ENCODE measurements around the gene TRMT13. TPM values are rescaled to one million over a fixed set of nuclear protein-coding genes. Genes with fewer than 3 reads are reported as not detected.

TRMT13 gene
- polyA plus RNA-seq, 1 experiment = 17.9 TPM

DNA sequence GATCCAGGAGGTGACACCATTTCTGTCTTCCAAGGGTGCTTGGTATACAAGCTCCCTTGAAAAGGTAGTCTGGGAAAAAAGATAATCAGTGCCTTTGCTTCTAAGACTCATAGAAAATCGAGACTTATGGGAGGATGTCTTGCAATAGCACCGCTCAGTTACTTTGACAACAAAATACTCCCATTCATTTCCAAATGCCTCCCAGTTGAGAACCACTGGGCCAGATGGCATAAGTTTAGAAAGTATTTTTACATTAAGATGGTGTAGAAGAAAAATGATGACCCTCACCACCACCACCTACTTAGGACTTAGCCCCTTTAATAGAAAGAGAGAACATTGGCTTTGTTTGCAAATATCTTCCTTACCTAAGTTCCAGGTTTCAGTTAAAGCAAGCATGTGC lies 4.6 kb downstream of the TRMT13 start:
- Histone ChIP-seq H3K27ac (ENCODE audit: low read depth, low read length) (no peak overlapping the region), H3K4me3 (ENCODE audit: low read depth, low read length) (no peak overlapping the region), H3K9me3 (ENCODE audit: control insufficient read depth, insufficient read depth, low read length) (no peaks in the 10 kb centered on the region; the same call in 1 of the 2 replicates), H3K27me3 (ENCODE audit: control insufficient read depth, insufficient read depth, low read length) (no peaks in the 10 kb centered on the region)
- ChIA-PET POLR2A (interaction anchor here (0.6 kb wide), 1 partner anchor 122 kb away, joined by 3 read pairs; no protein-coding TSS in a partner anchor), CTCF (no interaction called here)
- DNase-seq (ENCODE audit: low read depth, low spot score) = no peak
- TF ChIP-seq CTCF (IDR thresholded peaks at IDR 0.05; ENCODE audit: low read depth, low read length) = no peak

DNA sequence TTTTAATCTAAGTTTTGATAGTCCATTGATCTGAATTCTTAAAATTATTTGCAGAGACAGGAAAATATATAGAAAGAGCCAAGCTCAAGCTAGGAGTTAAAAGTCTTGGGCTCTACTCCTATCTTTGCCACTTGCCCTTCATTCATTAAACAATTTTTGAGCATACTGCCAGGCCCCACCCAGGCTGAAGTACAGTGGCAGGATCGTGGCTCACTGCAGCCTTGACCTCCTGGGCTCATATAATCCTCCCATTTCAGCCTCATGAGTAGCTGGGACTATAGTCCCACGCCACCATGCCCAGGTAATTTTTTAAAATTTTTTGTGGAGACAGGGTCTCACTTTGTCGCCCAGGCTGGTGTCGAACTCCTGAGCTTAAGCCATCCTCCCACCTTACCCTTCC lies 8.2 kb downstream of the TRMT13 start:
- no peaks in the 10 kb centered on the region for H3K9me3 ChIP-seq (ENCODE audit: control insufficient read depth, insufficient read depth, low read length)
- ChIA-PET CTCF (no interaction called here), POLR2A (no interaction called here)
- H3K27ac ChIP-seq (ENCODE audit: low read depth, low read length) = no peak overlapping the region
- H3K27me3 ChIP-seq (ENCODE audit: control insufficient read depth, insufficient read depth, low read length) = no peaks in the 10 kb centered on the region
- DNase-seq (ENCODE audit: low read depth, low spot score) = no peak
- H3K4me3 ChIP-seq (ENCODE audit: low read depth, low read length) = no peak overlapping the region
- TF ChIP-seq CTCF (IDR thresholded peaks at IDR 0.05; ENCODE audit: low read depth, low read length) = no peak

DNA sequence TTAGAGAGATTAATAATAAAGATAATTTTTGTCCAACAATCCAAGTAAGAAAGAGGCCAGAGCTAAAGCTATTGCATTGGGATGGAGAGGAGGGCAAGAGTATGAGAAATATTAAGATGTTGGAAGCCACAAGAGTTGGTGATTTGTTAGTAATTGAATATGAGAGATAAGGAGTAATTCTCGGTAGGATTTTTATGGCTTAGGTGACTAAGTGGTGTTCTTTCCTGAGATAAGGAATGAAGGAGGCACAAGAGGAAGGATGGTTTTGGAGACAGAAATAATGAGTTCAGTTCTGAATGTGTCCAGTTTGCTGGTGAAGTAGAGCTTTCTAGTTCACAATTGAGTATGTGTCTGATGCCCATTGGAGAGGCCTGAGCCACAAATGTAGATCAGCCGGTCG lies 9.4 kb downstream of the TRMT13 start:
- Histone ChIP-seq H3K4me3 (ENCODE audit: low read depth, low read length) (no peak overlapping the region), H3K27me3 (ENCODE audit: control insufficient read depth, insufficient read depth, low read length) (no peaks in the 10 kb centered on the region), H3K27ac (ENCODE audit: low read depth, low read length) (no peak overlapping the region), H3K9me3 (ENCODE audit: control insufficient read depth, insufficient read depth, low read length) (no peaks in the 10 kb centered on the region)
- CTCF ChIA-PET = interaction anchor here (1.2 kb wide), 1 partner anchor 317 kb away, joined by 4 read pairs; no protein-coding TSS in a partner anchor
- DNase-seq (ENCODE audit: low read depth, low spot score) = no peak
- POLR2A ChIA-PET = no interaction called here
- no peak for TF ChIP-seq CTCF (IDR thresholded peaks at IDR 0.05; ENCODE audit: low read depth, low read length)

- no peak for DNase-seq (ENCODE audit: low read depth, low spot score)
- Histone ChIP-seq H3K4me3 (ENCODE audit: low read depth, low read length) (no peak overlapping the region), H3K27me3 (ENCODE audit: control insufficient read depth, insufficient read depth, low read length) (no peaks in the 10 kb centered on the region), H3K27ac (ENCODE audit: low read depth, low read length) (no peak overlapping the region), H3K9me3 (ENCODE audit: control insufficient read depth, insufficient read depth, low read length) (no peaks in the 10 kb centered on the region)
- no peak for TF ChIP-seq CTCF (IDR thresholded peaks at IDR 0.05; ENCODE audit: low read depth, low read length)
- ChIA-PET POLR2A (no interaction called here), CTCF (no interaction called here)
Observed at GRCh38 chr1:100145116-100145515, 12.2 kb downstream of the TRMT13 start.

GRCh38 chr1:100146958-100147357 lies 14.0 kb downstream of the TRMT13 start:
- H3K27ac ChIP-seq (ENCODE audit: low read depth, low read length) = no peak overlapping the region
- CTCF ChIA-PET = no interaction called here
- no peak for DNase-seq (ENCODE audit: low read depth, low spot score)
- no peak overlapping the region for H3K4me3 ChIP-seq (ENCODE audit: low read depth, low read length)
- TF ChIP-seq CTCF (IDR thresholded peaks at IDR 0.05; ENCODE audit: low read depth, low read length) = no peak
- POLR2A ChIA-PET = no interaction called here
- no peaks in the 10 kb centered on the region for H3K27me3 ChIP-seq (ENCODE audit: control insufficient read depth, insufficient read depth, low read length)
- no peaks in the 10 kb centered on the region for H3K9me3 ChIP-seq (ENCODE audit: control insufficient read depth, insufficient read depth, low read length)
